HG02885 (cell line): ENCODE measurements around the gene ARL13B.
"Not testable (repeated sequence)": the region's sequence is repeated elsewhere in the genome, so short reads cannot be mapped to it uniquely, and the experiment has no call there.

Source experiments
- ATAC-seq: cut with Tn5 transposase; IDR thresholded peaks from one replicate; pipeline ENCODE4 v1.9.1; 2021; ENCODE audit warnings: mild to moderate bottlenecking; ENCODE audit not compliant: unreplicated experiment, poor library complexity

Gene ARL13B

DNA sequence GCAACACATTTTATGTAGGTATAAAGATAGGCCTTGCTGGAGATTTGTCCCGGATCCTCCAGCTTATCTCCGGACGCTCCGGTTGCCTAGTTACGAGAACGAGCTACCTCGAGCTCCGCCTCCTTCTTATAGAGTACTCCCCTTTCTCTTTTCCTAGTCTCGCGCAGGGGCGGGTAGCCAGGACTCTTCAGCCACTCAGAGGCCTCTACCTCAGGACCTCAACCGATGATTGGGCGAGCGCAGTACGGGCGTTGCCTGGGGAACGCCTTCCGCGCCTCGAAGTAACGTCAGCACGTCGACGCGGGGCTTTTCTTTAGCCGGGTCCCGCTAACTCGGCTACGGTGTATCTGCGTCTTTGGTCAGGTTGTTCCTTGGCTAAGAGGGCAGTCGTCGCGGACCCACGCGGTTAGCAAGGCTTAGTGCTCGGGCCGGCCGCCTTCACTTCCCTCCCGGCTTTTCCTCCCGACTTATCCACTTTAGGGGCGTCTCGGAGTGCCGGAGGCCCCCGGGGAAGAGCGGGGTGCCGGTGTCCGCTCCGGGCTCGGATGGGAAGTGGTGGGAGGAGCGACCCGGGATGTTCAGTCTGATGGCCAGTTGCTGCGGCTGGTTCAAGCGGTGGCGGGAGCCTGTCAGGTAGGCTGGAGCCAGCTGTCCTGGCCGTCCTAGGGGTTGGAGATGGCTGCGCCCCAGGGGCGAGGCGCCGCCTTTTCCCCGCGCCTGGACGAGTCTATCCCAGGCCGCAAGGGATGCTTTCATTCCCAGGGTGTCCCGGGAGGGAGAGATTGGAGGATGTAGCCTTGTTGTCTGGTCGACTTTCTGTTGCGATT lies at the start of gene ARL13B:
Gene ARL13B, plus strand, starts transcription at position 306 of the 827 bp plus-strand sequence. Its CDS starts 269 bp downstream, at position 575.
- ATAC-seq, result peak; percentile 99

- ATAC-seq, result no peak
Measured at GRCh38 chr3:93931597-93932229, 48.2 kb upstream of the ARL13B start.

- no peak for ATAC-seq
Measured at GRCh38 chr3:93934366-93935046, 45.4 kb upstream of the ARL13B start.

GRCh38 chr3:93936549-93936948 lies 43.4 kb upstream of the ARL13B start:
- no peak for ATAC-seq

DNA sequence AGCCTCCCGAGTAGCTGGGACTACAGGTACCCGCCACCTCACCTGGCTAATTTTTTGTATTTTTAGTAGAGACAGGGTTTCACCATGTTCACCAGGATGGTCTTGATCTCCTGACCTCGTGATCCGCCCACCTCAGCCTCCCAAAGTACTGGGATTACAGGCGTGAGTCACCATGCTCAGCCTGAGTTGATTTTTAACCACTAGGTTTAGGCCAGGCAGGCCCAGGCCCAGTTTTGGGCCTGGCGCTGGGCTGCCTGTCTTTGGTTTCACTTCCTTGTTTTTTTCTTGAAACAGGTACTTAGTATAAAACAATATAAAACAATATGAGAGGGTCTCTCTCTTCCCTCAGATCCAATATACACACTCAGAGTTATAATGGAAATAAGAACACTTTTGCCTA lies 42.5 kb upstream of the ARL13B start:
- ATAC-seq, result not testable (repeated sequence)

DNA sequence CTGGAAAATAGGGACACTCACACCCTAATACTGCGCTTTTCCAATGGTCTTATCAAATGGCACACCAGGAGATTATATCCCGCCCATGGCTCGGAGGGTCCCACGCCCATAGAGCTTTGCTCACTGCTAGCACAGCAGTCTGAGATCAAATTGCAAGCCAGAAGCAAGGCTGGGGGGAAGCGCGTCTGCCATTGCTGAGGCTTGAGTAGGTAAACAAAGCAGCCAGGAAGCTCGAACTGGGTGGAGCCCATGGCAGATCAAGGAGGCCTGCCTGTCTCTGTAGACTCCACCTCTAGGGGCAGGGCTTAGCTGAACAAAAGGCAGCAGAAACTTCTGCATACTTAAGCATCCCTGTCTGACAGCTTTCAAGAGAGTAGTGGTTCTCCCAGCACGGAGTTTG lies 30.0 kb upstream of the ARL13B start:
- ATAC-seq, result not testable (repeated sequence)

GRCh38 chr3:93961026-93961425 lies 18.9 kb upstream of the ARL13B start:
- ATAC-seq, result no peak

- ATAC-seq, result no peak
Measured at GRCh38 chr3:93961489-93961888, 18.5 kb upstream of the ARL13B start.

GRCh38 chr3:93962798-93963197 lies 17.2 kb upstream of the ARL13B start:
- ATAC-seq, result no peak

GRCh38 chr3:93965106-93965505 lies 14.8 kb upstream of the ARL13B start:
- ATAC-seq, result not testable (repeated sequence)

DNA sequence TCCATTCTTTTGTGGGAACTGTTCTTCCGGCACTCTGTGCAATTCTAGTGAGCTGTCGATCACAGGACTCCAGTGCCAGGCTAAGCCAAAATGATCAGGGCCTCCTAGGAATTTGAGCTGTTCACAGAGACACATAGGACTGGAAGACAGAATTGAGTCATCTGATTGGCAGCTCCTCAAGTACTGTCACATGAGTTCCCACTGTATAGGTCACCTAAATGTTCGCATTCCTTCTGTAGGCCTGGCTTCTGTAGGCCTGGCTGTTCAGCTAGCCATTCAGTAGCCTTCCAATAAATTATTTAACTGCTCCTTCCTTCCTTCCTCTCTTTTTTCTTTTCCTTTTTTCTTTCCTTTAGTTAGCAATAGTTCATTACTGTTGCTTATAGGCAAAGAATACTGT lies 10.5 kb upstream of the ARL13B start:
- ATAC-seq, result no peak

DNA sequence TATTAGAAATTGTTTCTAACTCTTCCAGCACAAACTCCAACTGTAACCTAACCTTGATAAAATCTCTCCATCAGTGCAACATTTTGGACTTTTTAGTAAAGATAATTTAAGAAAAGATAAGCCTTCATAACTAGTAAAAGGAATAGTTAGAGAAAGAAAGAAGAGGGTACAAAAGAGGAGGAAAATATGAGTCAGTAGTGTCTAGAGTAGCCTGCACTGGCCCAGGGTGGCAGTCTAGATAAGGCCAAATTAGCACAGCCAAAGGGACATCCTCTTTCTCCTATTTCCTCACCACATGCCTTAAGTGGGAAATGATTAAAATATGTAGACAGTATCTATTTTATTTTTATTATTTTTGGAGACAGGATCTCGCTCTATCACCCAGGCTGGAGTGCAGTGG lies 10.0 kb upstream of the ARL13B start:
- no peak for ATAC-seq

DNA sequence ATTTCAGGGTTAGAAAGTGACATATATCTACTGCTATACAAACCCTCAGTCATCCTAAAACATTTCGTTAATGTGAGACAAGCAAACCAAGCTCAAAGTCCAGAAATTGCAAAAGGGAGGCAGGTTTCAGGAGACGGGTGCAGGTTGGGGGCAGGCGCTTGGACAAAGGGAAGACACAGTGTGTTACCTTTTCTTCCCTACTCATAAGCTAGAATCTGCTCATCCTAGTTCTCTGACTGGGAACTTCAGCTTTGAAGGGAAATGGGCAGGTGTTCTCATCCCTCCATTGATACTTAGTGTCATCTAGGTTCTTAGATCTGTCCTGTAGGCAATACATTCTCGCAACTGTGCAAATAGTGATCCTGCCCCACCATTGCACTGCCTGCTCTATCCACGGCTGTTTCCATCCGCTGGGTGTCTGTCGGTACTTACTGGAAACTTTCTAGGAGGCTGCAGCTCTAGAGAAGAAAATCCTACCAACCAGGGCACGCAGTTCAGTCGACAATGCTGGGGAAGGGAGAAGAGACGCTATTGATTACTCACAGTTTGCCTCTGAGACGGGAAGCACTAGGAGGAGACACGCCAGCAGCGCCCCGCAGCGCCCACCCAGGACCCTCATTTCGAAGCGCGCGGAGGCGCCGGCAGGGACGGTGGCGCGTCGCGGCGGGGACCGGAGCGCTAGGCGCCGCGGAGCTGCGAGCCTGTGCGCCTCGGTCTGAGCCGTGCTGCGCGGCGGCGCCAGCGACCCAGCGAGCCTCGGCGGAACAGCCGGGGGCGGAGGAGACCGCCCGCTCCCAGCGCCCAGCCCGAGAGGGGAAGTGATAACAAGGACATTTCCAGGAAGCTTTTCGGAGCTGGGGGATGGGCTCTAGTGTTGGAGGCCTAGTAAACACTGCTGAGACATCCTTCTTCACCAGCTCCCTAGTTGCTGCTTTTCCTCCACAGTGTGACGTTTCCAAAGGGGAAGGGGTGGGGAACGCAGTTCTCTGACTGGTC lies 6.5 kb upstream of the ARL13B start, which contains the start of gene PROS1:
Gene PROS1, minus strand, starts transcription at position 766 of the 996 bp plus-strand sequence. Its CDS starts 147 bp downstream, at position 619.
- ATAC-seq, result peak; percentile 91

DNA sequence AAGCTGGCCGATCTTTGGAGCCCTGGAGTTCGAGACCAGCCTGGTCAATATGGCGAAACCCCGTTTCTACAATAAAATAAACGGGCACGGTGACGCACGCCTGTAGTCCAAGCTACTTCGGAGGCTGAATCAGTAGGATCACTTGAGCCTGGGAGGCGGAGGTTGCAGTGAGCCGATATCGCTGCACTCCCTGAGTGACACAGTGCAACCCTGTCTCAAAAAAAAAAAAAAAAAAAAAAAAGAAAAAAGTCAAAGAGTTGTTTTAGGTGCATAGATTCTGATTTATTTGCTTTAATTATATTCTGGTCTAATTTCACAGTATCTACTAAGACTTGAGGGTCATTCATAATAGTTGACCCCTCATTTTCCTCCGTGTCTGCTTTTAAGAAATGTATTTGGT lies 1.7 kb downstream of the ARL13B start:
- no peak for ATAC-seq

- no peak for ATAC-seq
Measured at GRCh38 chr3:93983408-93983807, 3.5 kb downstream of the ARL13B start.

DNA sequence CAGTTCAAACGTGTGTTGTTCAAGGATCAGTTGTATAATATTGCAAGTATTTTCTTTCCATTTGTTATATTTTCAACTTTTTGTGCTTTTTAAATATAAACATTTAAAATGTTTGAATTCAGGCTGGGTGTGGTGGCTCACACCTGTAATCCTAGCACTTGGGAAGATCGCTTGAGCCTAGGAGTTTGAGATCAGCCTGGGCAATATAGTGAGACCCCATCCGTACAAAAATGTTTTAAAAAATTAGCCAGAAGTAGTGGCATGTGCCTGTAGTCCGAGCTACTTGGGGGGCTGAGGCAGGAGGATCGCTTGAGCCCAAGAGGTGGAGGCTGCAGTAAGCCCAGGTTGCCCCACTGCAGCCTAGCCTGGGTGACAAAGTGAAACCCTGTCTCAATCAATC lies 4.7 kb downstream of the ARL13B start:
- no peak for ATAC-seq

- ATAC-seq, result no peak
Measured at GRCh38 chr3:93988283-93988682, 8.3 kb downstream of the ARL13B start.

GRCh38 chr3:93988764-93989163 lies 8.8 kb downstream of the ARL13B start:
- ATAC-seq, result no peak

DNA sequence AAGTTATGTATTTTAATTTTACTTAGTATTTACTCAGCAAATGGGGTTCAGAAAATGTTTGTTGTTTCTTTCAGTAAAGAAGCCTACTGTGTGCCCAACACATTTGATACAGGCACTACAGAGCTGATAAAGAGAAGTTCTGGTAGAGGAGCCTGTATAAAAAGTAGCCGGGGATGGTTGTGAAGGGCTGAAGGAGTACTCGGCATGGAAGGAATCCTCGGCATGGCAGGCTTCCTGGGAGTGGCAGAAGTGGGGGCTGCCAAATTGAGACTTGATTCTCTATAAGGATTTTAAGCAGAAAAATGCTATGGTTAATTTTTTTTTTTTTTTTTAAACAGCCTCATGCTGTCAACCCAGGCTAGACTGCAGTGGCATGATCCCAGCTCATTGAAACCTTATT lies 9.3 kb downstream of the ARL13B start:
- ATAC-seq, result no peak

DNA sequence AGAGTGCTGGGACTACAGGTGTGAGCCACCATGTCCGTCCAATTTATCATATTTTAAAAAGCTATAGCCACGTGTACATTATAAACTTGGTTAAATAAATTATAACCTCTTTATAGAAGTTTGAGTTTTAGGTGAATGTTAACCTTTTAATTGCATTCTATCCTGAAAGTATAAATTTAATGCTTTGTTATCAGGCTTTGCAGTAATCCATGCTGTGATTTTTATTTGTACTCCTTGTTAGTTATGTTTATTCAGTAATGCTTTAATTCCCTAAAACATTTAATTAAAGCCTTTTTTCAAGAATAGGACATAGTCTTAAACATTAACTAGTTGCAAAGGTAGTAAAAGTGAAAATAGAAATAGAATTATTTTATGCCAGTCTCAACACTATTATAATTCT lies 11.7 kb downstream of the ARL13B start:
- ATAC-seq, result no peak
